NT2/D1 (cell line): ENCODE data around the gene DLX1.

Experiments used
- SUZ12 ChIP-seq: IDR thresholded peaks from 2 replicates; pipeline ENCODE4 v1.6.1; 2011; ENCODE audit not compliant: insufficient read length, insufficient read depth; ENCODE audit errors: extremely low read depth
- YY1 ChIP-seq: IDR thresholded peaks from 2 replicates; pipeline ENCODE4 v1.6.1; 2011; ENCODE audit not compliant: insufficient read length, insufficient read depth
- ZNF274 ChIP-seq: IDR thresholded peaks from 2 replicates; pipeline ENCODE4 v1.6.1; 2011; ENCODE audit warnings: mild to moderate bottlenecking, low read depth, low read length

DNA sequence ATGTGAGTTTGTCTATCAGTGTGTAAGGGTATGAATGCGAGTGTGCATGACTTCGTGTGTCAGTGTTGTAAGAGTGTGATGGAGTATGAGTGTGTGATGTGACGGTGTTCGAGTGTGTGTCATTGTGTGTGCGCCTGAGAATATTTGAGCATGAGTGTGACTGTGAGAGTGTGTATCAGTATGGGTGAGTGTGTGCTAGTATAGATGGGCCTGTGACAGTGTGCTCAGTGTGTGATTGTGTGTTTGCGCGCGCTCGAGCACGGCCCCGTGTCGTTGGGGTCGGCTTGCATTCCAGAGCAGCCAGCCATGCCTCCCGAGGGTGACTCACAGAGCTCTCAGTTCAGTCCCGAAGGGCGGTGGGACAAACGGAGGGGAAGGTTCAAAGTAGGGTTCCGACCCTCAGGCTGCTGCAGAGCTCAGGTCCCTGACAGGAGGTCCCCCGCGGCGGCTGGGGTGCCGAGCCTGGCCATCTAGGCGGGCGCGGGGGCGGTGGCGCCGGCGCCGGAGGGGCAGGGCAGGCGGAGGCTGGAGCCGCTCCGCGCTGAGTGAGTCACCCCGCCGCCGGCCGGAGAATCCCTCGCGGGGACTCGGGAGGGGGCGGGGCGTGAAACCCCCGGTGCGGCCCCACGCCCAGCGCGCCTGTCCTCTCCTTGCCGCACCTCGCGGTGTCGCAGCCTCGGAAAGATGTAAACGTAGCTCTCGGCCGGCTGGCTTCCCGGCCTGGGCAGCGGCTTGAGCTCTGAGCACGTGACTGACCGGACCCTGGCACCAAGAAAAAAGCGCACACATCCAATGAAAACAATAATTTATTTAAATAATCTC is 13.6 kb downstream of the DLX1 start:
- TF ChIP-seq SUZ12 (no peak), YY1 (no peak), ZNF274 (no peak)
